ENCODE measurements around the gene DCHS2.

DCHS2 gene

DNA sequence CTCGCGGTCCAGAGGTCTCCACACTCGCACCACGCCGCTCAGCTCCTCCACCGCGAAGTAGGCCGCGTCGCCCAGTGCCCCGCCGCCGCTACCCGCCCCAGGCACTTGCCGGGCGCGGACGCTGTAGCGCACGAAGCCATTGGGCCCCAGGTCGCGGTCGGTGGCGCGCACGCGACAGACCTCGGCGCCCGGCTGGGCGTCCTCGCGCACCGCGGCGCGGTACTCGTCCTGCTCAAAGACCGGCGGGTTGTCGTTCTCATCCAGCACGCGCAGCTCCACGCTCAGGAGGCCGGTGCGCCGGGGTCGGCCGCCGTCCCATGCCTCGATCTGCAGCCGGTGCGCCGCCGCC, 1.4 kb downstream of the DCHS2 start:
- DNase-seq = no peak

DNA sequence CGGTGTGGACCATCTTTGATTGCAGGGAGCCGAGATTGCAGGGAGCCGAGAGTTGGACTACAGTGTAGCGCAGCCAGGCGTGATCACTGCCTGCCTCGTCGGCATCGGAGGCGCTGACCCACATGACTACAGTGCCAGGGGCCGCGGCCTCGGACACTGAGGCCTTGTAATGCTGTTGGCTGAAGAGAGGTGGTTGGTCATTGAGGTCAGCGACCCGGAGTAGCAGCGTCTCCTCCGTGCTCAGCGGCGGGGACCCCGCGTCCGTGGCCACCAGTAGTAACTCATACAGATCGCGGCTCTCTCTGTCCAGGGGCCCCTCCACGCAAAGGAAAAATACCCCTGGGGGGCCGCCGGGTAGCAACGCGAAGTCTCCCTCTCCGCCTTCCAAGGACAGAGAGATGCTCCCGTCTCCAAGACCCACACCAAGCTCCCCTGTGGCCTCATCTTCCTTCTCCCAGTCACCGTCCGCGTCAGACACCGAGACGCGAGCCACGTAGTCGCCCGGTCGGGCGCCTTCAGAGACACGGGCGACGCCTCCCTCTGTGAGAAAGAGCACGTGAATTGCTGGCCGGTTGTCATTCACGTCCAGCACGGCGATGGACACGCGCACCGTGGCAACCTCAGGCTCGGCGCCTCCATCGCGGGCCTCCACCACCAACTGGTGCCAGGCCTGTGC, 1.9 kb downstream of the DCHS2 start:
- DNase-seq = no peak

DNA sequence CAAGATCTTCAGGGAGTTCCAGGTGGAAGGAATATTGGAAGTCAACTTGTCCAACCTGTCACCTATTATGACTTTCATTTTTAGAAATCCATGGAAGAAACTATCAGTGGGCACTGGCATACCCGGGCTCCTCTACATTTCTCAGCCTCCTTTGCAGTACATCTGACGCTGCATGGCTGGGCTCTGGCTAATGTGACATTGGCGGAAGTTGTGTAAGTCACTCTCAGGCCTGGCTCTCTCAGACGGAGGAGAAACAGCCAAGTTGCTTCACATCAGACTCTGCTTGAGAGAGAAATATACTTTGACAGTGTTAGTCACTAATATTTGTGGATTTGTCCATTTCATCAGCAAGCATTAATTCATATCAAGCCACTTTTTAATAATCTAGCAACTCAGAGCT, 4.5 kb downstream of the DCHS2 start:
- no peak for DNase-seq

DNA sequence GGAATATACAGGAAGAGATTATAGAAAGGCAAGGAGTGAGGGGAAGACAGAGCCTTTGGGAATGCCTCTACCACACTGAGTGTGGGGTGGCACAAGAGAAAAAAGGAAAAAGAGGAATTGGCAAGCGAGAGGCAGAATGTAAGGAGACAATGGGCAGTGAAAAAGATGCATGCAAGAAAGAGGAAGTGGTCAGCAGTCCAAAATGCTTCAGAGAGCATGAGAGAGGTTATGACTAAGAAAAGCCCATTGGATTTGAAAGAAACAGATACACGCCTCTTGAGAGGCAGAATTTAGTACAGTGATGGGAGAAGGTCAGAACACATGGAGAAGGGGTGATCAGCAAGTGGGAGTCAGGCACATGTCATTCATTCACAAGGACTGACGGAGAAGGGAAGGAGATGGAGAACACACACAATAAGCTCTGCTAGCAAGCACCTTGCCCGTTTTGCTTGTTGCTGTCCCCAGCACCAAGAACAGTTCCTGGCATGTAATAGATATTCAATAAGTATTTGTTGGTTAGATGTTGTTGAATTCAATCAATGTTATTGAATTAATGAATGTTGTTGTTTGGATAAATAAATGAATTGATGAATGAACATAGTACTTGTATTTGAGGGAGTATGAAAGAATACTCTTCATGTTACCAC, 6.3 kb downstream of the DCHS2 start:
- DNase-seq = no peak

DNA sequence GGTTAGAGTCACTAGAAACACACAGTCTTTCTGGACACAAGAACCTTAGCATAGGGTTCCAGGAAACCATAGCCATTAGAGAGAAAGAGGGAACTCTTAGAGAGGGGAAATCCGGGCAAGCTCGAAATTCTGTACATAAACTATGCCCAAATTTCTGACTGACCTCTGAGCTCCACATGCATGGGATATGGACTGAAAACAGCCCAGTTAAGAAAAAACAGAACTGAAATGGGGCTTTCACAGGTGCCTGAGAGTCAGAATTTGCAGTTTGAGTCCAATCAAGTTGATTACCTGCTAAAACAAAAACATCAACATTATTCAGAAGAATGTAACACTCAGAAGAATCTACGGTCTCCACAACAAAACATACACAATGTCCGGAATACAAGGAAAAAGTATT, 13.1 kb downstream of the DCHS2 start:
- no peak for DNase-seq

DNA sequence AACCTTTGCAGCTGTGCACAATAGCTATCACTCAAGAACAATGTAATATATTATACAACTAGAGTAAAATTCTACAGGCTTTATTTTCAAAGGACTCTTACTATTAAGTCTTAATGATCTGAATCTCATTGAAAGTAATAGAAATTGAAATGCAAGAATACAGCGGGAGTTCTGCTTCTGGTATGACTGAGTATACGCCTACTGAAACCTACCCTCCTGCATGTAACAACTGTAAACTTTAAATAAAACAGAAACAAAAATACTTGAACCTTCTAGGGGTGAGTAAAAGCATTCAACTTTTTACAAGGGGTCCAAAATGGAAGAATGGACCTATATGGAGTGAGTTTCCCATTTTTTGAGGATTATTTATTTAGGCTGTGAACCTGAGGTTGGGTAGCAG, 13.5 kb downstream of the DCHS2 start:
- no peak for DNase-seq

DNA sequence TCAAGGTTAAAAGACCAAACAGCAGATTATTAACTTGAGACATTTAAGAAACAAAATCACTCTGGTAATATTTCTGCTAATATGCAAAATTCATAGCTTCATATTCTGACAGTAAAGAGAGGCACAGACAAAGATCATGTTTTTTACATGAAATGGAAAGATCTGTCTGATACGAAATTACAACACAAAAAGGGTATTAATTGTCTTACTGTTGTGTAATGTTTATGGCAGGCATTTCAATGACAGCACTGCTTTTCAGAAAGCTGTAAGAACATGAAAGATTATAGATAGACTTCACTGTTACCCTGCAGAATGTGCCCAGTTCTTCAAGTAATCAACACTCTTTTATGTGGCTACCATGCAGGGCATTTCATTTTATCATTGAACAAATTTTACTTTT, 15.4 kb downstream of the DCHS2 start:
- no peak for DNase-seq

DNA sequence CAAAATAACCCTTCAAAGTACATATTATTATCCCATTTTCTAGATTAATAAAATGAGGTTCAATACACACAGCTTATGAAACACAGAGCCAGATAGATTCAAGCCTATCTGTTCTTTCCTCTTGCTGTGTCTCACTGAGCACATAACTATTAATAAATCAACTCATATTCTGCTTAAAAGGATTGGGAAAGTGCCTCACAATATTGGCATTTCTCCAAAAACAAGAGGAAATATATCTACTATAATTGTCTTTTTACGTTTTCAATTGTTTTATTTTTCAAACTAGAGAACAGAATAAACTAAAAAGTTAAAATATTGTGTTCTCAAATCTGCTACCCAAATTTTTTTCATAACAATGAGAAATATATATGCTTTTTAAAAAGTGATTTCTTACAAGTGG, 15.8 kb downstream of the DCHS2 start:
- DNase-seq = no peak

DNA sequence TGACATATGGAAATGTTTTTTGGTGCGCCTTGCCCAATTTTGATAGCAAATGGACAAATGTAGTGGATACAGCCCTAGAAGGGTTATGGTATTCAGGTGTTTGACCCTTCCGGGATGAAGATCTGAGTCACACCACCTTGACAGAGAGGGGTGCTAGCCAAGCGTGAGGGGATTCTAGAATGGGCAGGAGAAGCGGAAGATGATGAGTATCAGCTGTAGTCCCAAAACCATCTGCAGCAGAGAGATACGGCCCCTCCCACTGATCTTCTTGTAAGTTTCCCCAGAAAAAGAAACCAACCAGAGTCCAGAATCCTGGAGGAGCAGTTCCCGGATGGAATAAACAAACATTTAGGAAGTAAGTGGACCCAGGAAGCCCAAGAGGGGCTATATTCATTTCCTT, 18.1 kb downstream of the DCHS2 start:
- no peak for DNase-seq

DNA sequence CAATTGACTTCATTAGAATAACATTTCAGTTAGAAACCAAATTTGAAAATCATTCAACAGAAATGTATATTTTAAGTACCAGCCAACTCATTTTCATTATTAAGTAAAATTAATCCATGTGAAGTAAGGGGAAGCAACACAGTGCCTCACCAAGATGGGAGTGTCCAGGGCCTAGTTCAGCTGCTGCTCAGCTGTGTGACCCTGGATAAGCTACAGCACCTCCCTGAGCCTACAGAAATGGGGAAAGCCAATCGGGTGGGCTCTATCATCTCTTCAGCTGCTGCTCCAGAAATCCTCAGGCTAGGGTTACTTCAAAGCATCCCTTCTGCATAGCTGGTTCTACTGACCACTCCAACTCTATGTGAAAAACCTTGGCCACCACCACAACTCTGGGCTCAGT, 18.7 kb downstream of the DCHS2 start:
- DNase-seq = no peak

DNA sequence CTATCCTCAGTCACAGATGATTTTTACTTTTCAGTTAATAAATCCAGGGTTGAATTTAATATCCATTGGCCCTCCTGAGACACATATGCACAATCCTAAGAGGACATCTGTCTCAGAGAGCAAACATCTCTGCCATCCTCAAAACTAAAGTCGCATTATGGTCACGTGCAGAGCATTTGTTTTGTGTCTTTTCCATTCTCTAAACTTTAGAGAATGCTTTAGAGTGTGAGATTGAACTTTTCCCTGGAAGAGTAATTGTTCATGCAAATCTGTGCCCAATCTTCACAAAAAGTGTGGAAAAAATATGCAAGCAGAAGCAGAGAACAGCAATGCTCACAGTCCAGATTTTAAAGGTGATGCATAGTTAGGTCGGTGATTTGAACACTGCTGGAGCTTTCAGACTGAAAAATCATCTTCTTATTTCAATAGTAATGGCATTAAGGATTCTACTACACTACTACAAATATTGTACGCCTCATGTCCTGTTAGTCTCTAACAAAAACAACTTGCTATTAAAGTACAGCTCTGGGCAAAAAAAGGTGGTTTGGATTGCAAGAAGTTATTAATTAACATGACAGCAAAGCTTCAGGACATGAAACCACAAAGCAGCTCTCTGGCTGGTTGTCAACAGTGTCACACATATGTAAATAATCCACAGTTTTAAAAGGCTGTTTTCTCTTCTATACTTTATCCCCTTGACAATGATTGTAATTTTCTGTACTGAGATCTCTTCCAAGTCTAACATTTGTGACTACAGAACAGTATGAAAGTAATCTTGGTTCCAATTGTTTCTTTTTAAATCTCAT, 19.9 kb downstream of the DCHS2 start:
- no peak for DNase-seq

DNA sequence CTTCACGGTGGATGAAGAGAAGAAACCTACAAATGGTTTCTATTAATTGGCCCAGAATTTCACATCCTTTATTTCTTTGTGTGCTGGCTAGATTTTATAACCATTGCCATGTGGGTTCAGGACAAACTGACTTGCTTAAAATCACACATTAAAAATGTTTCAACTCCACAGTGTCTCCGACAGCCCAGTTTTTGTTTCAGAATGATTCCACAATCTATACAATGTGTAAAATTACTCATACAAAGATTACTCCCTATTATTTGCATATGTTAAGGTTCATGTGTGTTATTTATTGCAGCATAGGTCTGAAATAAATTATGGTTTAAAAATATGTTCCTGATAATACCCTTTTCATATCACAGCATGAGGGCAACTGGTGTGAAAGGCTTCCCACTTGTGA, 20.6 kb downstream of the DCHS2 start:
- no peak for DNase-seq

DNA sequence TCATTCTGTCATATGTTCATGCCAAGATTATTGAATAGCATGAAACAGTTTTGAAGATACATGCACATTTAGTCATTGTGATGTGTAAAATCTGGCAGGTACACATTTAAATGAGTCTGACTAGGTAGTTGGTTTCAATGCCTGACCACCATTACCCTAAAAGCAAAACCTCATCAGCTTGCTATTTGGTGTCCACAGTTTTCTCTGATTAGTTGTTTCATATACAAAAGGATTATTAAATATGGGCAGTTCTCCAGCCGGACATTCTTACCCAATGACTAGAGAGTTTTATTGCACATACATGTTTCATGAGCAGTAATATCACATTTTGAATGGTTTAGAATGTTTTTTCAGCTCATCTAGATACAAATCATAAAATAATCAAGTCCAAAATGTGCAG, 23.7 kb downstream of the DCHS2 start:
- no peak for DNase-seq

DNA sequence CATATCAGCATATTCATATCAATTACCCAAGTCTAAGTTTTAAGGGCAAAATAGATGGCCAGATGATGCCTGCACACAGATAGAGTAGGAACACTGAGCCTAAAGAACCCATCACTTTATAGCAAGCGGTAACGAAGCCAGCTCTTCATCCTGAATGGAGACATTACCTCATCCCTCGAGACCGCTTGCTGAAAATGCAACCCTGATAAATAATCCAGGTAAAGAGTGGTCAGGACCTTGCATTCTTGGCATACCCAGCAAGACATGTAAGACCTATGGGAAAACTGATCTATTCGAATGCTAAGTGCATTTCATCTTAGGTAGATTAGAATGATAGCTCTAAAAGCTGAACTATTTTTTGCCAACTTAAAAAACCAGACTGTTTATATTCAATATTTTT, 25.3 kb downstream of the DCHS2 start:
- no peak for DNase-seq

DNA sequence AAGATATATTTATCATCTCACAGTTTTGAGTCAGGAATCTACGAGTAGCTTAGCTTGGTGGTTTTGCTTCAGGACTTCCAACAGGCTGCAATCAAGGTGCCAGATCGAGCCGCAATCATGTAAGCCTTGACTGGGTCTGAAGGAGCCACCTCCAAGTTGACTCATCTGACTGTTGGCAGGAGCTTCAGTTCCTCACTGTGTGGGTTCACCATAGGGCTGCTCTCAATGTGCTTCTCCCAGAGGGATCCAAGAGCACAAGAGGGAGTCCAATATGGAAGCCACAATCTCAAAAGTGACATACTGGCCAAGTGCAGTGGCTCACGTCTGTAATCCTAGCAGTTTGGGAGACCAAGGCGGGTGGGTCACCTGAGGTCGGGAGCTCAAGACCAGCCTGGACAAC, 26.5 kb downstream of the DCHS2 start:
- no peak for DNase-seq

DNA sequence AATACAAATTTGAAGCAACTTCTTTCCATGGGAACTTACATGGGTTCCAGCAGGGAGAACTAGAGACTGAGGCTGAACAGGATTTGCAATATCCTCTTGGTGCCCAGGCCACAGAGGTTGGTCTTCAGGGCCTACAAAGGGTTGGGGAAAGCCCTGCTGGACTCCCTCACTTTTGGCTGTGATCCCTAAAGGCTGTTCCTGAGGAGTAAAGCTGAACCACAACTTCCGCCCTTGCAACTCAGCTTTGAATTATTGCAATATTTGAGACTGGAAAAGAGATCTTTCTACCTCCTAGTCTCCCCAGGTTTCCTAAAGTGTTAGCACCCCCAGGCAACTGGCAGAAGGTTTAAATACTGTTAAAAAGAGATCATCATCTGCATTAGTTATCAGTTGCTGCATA, 26.9 kb downstream of the DCHS2 start:
- DNase-seq = no peak

DNA sequence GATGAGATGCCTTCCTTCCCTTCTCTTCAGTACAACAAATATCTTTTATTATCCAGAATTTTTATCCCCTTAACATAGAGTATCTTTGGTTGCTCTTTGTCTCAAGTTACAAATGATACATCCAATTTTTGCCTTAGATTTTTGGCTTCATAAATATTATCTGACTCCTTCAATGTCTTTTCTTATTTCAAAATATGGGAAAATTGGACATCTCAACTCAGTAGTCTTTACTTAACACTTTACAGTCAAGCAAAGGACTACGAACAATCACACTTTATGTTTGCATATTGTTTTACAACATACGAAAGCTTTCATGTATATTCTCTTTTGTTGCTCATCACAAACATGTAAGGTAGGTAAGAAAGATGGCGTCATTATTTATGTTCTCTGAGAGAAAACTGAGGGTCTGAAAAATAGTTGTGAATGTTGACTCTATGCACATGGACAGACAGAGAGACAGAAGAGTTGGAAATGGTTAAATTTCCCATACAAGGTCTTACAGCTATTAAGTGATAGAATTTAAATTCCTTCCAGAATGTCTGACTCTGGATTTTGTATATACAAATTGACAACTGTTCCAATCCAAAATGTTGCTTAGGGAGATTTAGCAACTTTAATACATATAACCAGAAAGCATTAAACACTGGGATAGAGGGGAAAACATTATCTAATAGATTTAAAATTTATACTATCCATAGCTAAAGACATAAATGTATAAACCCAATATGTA, 29.4 kb downstream of the DCHS2 start:
- no peak for DNase-seq

DNA sequence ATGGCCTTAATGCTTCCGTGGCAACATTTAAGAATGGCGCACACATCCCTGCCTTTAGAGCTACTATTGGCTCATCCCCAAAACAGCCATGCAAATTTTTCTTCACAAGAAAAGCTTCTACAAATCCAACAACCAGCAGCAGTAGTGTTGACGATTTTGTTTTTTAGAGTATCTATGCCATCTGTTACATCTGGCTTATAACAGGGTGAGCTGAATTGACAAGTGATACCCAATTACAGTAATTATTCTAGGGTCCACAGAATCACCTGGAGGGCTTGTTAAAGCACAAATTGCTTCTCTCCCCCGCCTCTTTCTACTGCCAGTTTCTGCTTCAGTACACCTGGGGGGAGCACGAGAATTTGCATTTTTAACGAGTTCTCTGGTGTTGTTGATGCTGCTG, 34.1 kb downstream of the DCHS2 start:
- DNase-seq = no peak

DNA sequence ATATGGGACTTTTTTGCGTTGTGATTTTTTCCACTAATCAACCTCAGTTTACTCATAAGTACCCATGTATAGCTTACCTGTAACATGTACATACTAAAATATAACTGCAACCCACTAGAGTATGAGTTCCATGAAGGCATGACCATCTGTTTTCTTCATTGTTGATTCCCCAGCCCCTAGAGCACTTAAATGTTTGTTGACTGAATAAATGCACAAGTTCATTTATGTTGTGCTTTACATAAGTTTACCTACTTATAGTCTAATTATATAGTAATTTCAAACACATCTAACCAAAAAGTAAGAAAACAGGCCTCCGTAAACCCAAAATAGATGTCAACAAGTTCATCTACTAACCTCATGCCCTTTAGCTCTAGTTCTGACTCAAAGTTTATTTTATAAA, 34.7 kb downstream of the DCHS2 start:
- no peak for DNase-seq

DNA sequence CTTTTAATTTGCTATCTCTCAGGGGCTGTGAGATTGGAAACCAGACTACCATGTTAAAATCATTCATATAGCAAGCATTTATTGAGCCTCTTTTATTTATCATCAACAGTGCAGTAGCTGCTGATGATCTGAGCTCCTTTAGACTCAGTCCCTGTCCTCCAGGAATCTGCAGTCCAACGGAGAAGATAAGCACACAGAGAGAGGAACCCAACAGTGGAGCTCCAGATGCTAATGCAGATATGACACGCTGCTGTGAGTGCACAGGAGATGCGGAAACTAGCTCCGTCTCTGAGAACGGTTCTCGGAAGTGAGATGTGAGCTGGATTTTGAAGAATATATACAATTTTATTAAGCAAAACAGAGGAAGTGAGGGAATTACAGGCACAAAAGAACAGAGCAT, 35.4 kb downstream of the DCHS2 start:
- DNase-seq = no peak

DNA sequence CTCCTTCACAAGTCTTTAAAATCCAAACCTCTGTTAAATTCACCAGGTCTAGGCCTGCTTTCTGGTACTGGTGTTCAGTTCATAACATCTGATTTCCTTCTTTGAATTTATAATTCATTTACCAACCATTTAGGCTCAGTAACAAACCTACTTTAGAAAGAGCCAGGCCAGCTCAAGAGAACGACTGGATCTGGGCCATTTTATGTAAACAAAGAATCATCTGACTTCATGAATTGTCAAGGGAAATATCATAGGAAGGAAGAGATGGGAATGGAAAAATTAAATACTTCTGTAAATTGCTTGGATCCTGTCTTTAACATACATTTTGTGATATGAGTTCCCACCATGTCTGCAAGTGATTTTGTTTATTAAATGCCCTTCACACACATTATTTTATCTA, 36.5 kb downstream of the DCHS2 start:
- DNase-seq = no peak

DNA sequence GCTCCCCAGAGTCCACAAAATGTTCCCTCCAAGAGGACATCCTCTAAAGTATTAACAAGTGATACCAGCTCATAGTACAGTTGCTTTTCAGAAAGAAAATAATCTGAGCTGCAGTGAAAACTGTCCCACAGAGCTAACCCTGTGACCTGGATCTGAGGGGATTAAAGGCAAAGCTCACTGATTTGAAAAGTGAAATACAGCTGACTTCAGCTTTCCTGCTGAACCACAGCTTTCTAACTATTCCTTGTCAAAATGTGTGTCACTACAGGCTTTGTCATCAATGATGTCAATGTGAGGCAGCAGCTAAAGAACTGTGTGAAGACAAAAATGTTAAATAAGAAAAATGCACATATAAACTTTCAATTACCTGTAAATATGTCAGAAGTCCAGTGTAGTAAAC, 36.9 kb downstream of the DCHS2 start:
- no peak for DNase-seq

DNA sequence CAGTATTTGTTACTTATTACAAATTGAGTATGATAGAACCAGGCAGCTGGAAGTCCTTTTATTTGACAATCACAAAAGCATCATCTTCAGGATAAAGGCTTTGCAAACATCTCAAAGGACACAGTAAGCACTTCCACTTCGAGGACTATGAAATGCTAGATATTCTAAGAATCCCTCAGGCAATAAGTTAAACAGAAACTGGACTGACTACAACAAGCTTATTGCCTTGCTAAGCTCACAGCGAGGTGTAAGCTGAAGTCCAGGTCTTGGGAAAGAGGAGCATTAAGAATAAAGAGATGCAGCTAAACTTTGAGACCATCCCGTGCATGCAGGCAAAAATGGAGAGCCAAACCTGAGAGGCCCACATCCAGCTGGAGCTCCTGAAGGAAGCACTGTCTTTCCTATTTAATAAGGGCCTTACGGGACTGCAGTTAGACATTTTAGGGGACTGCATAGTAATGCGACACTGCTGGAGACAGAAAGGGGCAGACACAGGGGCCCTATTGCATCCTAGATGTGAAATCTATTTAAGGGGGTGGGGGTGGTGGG, 38.7 kb downstream of the DCHS2 start:
- no peak for DNase-seq

DNA sequence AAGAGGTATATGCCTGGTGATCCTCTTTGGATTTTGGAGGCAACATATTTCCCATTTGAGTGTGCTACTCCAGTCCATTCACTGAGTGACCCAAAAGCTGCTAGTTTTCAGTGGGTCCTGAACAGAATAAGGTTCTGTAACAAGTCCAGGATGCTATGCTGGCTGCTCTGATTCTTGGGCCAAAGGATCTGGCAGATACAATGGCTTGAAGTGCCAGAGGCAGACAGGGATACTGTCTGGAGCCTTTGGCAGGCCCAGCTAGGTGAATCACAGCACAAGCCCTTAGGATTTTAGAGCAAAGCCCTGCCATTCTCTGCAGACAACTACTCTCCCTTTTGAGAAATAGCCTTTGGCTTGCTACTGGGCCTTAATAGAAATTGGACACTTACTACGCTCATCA, 40.6 kb downstream of the DCHS2 start:
- DNase-seq = no peak

All from SW 1271 (cell line).